ENCODE results near the gene DTHD1. TPM values are rescaled to one million over a fixed set of nuclear protein-coding genes. Genes with fewer than 3 reads are reported as not detected.

Gene DTHD1
- total and polyA plus RNA-seq, 2 donors (not counting 3 experiments of a cell fraction or from before 2014, with no cell fraction given) = not detected

- intact Hi-C loops (cut with micrococcal nuclease) = no loop called here
- no TSS peak for BruUV-seq (replicated peaks)
- Histone ChIP-seq H4K20me1 (replicated peaks; ENCODE audit: control insufficient read depth, extremely low read depth, insufficient read depth, low read length) (no peaks in the 10 kb centered on the region), H3K9ac (replicated peaks; ENCODE audit: extremely low read depth, insufficient read depth, low read length) (no peak overlapping the region), H2AFZ (ENCODE audit: low read depth, low read length) (no peak overlapping the region), H3K36me3 (ENCODE audit: control insufficient read depth in 2 of 2, extremely low read depth in 1 of 2, insufficient read depth in 2 of 2, low read length in 2 of 2) (no peaks in the 10 kb centered on the region), H3K4me1 (ENCODE audit: control insufficient read depth, extremely low read depth, insufficient read depth, low read length) (no peaks in the 10 kb centered on the region), H3K9me1 (replicated peaks; ENCODE audit: control insufficient read depth, extremely low read depth, insufficient read depth, low read length) (no peaks in the 10 kb centered on the region), H3K27ac (ENCODE audit: insufficient read depth, low read depth, low read length) (no peak overlapping the region), H3K27me3 (ENCODE audit: control insufficient read depth in 2 of 2, insufficient read depth in 2 of 2, low read length in 2 of 2) (no peaks in the 10 kb centered on the region), H3K9me3 (replicated peaks; ENCODE audit: control insufficient read depth, insufficient read depth, low read length) (no peaks in the 10 kb centered on the region), H3K4me3 (replicated peaks in 1 of 3; ENCODE audit: insufficient read depth in 1 of 3, low read depth in 1 of 3, low read length in 3 of 3) (no peak overlapping the region), H3K4me2 (ENCODE audit: insufficient read depth, low read length) (no peak overlapping the region), H3K79me2 (ENCODE audit: control insufficient read depth, insufficient read depth, low read length) (no peaks in the 10 kb centered on the region)
- dilution Hi-C loops (cut with MboI; ENCODE audit: extremely low pct_ligation_motif_present, low sequenced_read_pairs) = no loop called here
- no peak for TF ChIP-seq POLR2A (IDR thresholded peaks at IDR 0.05; ENCODE audit: low read depth, low read length)
- TF ChIP-seq EZH2 (IDR thresholded peaks at IDR 0.05; ENCODE audit: borderline replicate concordance, low read depth, low read length, severe bottlenecking) = no peak
- TF ChIP-seq MAX (IDR thresholded peaks at IDR 0.05; ENCODE audit: insufficient read depth, insufficient read length) = no peak
- no peak for TF ChIP-seq GATA2 (IDR thresholded peaks at IDR 0.05; ENCODE audit: insufficient read depth, insufficient read length, low read depth, low read length)
- TF ChIP-seq CTCF (IDR thresholded peaks at IDR 0.05; ENCODE audit: extremely low read depth in 1 of 2, insufficient read depth in 1 of 2, low read depth in 1 of 2, low read length in 2 of 2) = no peak
- TF ChIP-seq POLR2AphosphoS5 (IDR thresholded peaks at IDR 0.05; ENCODE audit: insufficient read depth, low read depth, low read length) = no peak
- no peak for TF ChIP-seq JUN (IDR thresholded peaks at IDR 0.05; ENCODE audit: borderline replicate concordance, insufficient read depth, insufficient read length, low read depth)
- no peak for TF ChIP-seq FOS (IDR thresholded peaks at IDR 0.05; ENCODE audit: borderline replicate concordance, insufficient read depth, low read length)
- TF ChIP-seq MYC (IDR thresholded peaks at IDR 0.05; ENCODE audit: low read depth, low read length) = no peak
- CTCF ChIA-PET = no interaction called here
- DNase-seq (ENCODE audit: low read depth, low spot score) = no peak
- FAIRE-seq = no peak
- POLR2A ChIA-PET = no interaction called here
Measured at GRCh38 chr4:36235306-36235705, 46.1 kb upstream of the DTHD1 start.
